T-helper 9 cell (primary cell): ENCODE results near the gene COL9A3.

Source experiments
- DNase-seq: peaks from one replicate; pipeline ENCODE4 v3.0.0-alpha.2; 2020

Gene COL9A3

DNA sequence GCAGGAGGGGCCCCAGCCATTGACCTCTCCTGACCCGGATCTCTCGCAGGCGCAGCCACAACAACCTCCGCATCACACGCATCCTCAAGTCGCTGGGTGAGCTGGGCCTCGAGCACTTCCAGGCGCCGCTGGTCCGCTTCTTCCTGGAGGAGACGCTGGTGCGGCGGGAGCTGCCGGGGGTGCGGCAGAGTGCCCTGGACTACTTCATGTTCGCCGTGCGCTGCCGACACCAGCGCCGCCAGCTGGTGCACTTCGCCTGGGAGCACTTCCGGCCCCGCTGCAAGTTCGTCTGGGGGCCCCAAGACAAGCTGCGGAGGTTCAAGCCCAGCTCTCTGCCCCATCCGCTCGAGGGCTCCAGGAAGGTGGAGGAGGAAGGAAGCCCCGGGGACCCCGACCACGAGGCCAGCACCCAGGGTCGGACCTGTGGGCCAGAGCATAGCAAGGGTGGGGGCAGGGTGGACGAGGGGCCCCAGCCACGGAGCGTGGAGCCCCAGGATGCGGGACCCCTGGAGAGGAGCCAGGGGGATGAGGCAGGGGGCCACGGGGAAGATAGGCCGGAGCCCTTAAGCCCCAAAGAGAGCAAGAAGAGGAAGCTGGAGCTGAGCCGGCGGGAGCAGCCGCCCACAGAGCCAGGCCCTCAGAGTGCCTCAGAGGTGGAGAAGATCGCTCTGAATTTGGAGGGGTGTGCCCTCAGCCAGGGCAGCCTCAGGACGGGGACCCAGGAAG, 4.5 kb upstream of the COL9A3 start:
- DNase-seq: no peak

DNA sequence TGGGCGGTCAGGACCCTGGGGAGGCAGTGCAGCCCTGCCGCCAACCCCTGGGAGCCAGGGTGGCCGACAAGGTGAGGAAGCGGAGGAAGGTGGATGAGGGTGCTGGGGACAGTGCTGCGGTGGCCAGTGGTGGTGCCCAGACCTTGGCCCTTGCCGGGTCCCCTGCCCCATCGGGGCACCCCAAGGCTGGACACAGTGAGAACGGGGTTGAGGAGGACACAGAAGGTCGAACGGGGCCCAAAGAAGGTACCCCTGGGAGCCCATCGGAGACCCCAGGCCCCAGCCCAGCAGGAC, 4.0 kb upstream of the COL9A3 start:
- DNase-seq: no peak

DNA sequence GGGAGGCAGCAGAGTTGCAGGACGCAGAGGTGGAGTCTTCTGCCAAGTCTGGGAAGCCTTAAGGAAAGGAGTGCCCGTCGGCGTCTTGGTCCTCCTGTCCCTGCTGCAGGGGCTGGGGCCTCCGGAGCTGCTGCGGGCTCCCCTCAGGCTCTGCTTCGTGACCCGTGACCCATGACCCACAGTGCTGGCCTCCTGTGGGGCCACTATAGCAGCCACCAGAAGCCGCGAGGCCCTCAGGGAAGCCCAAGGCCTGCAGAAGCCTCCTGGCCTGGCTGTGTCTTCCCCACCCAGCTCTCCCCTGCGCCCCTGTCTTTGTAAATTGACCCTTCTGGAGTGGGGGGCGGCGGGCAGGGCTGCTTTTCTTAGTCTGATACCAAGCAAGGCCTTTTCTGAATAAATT, 3.3 kb upstream of the COL9A3 start:
- DNase-seq: no peak

DNA sequence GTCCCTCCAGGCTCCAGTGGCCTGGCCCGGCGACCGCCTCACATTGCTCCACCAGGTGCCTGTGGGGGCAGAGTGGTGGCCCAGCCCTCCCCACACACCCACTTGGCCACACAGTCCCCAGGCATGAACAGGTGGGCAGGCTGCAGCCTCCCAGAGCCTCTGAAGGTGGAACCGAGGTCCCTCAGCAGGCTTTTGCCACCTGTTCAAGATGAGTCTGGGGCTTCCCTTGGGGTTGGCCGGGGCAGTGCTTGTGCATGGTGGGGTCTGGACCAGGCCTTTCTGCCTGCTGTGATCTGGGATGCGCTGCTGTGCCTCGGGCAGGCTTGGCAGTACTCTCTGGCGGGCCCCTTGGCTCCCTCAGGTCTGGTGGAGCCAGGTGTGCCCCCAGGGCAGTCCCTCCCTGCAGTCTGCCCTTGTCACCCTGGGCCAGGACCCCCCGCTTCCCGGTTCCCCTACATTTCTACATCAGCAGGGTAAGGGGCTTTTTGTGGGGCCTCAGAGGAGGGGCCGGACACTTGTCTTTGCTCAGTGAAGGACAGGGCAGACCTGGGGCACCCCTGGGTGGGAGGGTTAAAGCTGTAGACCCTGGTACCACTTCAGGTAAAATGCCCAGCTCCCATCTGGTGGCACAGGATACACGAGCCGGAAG, 2.7 kb upstream of the COL9A3 start:
- DNase-seq: no peak

GRCh38 chr20:62814709-62815065, 2.2 kb upstream of the COL9A3 start:
- DNase-seq: no peak

DNA sequence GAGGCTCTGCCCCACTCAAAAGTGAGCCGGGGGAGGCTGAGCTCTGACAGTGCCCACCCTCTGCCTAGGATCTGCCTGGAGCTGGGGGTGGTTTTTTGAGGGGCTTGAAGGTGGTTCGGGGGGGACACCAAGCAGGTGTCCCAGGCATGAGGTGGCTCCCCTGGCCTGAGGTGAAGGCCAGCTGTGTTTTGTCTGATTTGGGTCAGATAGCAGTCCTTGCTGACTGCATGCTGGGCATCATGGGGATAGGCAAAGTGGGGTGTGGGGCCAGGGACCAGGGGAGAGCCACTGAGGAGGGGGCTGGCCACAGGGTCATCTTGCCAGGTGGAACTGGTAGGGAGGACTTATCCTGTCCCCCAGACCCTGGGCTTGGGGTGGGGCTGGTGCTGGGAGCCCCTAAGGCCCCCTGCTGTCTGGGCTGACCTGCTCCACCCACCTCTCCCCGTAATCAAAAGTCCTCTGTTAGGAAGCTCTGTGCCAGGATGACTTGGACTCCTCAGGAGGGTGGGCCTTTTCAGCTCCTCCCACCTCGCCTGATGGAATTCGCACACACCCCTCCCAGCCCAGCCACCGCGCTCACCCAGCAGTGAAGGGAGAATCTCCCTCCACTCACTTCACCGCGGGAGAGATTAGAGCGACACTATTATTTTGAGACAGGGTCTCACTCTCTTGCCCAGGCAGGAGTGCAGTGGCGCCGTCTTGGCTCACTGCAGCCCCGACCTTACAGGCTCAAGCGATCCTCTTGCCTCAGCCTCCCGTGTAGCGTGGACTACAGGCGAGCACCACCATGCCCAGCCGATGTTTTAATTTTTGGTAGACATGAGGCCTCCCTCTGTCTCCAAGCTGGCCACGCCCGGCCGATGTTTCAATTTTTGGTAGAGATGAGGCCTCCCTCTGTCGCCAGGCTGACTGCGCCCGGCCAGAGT, 1.5 kb upstream of the COL9A3 start:
- DNase-seq: no peak

DNA sequence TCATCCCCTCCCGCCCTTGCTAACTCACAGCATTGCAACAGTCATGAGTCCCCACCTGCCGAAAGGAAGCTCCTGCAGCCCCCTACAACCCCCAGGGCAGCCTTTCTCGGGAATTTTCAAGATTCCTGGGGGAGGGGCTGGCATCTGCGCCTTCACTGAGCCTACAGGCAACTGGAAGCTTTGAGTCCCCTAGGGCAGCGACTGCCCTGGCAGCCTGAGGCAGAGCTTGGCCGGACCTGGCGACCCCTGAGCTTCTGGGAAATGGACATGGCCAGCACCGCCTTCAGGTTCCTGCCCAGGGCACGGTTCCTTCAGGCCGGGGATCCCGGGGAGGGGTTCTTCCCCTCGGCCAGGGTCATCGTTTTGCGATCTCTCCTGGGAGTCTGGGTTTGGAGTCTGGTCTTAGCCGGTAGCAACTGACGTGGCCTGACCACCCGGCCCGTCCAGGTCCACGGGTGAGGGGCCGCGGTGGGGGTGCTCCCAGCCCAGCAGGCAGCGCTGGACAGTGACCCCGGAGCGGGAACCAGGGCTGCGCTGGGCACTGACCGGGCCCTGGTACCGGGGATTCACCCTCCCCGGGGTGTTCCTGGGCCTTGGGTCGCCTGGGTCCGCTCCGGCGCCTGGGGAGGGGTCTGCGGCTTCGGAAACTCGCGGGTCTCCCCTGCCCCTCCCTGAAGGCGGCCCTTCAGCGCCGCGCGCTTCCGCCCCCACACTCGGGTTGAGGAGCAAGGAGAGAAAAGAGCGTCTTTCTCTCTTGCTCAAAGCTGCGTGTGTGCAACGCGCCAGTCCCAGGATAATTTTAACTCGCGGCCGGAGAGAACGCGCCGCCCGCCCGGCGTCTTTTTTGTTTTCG, 593 bp upstream of the COL9A3 start:
- no peak for DNase-seq

DNA sequence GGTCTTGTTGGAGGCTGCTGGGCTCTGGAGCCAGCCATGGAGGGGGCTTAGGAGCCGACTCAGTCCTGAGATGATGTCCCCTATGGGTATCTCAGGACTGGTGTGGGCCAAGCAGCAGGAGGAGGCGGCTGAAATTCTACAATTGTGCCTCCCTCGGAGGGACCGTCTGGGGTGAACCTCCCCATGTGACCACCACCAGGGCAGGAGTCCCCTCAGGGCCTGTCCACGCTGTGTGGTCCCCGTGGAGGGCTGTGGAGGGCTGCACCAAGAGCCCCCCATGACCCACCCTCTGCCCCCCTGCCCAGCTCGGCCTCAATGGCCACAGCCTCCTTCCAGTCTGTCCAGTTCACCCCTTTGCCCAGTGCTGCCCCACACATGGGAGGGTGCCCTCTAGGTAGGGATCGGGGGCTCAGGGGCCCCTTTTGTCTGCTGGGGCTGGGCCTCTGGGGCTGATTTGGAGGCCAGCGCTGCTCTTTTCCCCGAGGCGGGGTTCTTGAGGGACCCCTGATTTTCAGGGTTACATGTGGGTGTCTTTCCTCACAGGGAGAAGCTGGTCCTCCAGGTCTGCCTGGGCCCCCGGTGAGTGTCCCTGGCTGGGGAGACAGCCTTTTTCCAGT, 1.2 kb downstream of the COL9A3 start:
- DNase-seq: no peak

DNA sequence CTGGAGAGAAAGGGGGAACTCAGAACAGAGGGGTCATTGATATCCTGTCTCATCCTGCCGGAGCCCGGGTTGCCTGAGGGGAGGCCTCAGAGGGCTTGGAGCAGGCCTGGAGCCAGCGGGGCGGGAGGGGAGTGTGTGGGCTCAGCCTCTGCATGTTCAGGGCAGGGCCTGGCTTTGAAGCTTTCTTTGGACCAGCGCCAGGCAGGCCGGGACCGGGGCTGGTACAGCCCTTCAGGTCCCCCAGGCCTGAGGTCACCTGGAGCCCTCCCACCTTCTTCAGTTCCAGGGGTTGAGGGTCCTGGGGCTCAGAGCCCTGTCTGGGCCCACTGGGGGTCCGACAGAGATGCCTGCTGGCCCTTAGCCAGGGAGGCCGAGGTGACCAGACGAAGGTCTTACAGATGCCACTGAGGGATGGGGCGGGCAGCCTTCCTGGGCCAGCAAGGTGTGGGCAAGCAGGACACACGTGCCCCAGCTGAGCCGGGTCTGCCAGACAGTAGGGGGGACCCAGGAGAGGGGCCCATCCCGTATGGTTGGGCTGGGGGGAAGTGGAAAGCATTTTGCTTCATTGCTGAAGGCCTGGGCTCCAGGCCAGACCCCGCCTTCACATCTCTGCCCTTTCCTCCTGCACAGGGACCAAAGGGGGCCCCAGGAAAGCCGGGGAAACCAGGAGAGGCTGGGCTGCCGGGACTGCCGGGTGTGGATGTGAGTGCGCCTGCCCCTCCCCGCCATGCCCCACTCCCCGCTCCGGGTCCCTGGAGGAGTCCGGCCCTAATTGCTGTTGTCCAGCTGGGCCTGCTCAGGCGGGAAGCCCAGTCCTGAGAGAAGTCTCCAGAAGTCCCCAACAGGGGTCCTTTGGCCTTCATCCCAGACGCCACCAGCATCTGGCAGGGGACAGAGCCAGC, 2.0 kb downstream of the COL9A3 start:
- no peak for DNase-seq

- DNase-seq: no peak
Observed at GRCh38 chr20:62819494-62820174, 2.8 kb downstream of the COL9A3 start.

DNA sequence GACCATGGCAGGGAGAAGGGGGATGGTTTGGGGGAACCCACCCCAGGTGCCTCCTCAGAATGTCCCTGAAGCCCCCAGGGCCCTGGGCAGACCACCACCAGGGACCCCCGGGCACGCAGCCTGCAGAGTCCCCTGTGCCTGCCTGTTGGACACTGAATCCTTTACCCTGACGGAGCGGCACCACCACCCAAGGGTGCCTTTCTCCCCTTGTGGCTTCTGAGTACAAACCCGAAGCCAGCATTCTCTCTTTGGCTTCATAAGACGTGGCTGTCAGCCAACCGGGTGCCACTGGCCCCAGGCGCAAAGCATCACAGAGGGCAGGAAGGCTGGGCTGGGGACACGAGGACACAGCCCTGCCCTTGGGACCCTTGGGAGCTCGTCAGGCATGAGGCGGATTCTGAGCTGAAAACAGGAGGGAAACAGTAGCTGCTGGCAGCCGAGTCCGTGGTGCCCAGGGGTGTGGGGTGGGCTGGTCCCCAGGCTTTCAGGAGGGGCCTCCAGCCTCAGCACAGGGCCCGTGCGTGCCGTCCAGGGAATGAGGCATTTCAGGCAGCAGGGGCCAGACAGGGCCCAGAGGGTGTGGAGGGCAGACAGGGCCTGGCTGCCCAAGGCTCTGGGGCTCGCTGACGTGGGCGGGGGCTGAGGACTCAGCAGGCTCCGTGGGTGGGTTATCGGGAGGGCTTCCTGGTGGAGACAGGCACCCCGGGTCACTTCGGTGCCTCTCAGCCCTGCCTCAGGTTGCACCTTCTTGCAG, 3.5 kb downstream of the COL9A3 start:
- no peak for DNase-seq

DNA sequence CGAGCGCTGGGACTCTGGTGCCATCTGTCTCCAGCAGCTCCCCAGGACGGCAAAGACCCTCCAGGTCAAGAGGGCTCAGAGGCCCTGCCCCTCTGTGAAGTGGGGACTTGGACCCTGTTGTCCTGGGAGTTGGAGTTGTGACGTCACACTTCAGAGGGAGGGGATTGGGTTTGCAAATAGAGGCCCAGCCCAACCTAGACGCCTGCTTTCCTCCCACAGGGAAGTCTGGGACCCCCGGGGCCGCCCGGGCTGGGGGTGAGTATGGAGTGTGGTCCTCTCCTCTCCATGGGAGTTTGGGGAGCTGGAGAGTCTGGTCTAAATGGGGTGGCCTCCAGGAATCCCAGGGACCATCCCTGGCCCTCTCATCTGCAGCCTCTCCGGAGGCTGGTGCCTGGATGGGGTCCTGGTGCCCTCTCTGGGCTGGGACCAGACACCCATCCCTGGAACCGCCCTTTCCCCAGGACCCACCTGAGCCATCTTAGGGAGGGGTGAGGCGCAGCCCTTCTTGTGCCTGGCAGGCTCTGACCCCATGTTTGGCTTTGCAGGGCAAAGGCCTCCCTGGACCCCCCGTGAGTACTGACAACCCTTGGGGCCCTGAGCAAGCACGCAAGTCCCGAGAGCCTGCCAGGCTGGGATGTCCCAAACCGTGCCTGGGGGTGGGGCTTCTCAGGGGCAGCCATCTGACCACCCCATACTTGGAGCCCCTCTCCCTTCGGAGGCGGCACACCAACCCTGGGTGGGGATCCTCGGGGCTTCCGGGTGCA, 4.3 kb downstream of the COL9A3 start:
- no peak for DNase-seq

DNA sequence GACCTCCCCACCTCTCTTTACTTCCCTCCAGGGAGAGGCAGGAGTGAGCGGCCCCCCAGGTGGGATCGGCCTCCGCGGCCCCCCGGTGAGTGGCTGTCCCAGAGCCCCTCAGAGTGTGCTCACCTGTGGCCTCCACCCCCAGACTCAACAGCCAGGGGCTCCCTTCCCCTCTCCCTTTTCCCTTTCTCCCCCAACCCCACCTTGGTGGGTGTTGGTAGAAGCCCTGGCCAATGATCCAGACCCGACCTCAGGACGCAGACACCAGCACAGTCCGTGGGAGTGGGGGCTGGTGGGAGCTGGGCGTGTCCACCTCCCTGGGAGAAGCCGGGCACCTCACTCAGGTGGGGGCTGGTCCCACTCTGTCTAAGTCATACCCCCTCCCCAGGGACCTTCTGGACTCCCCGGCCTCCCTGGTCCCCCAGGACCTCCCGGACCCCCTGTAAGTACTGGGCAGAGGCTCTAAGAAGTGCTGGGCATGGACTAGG, 4.9 kb downstream of the COL9A3 start:
- no peak for DNase-seq

DNA sequence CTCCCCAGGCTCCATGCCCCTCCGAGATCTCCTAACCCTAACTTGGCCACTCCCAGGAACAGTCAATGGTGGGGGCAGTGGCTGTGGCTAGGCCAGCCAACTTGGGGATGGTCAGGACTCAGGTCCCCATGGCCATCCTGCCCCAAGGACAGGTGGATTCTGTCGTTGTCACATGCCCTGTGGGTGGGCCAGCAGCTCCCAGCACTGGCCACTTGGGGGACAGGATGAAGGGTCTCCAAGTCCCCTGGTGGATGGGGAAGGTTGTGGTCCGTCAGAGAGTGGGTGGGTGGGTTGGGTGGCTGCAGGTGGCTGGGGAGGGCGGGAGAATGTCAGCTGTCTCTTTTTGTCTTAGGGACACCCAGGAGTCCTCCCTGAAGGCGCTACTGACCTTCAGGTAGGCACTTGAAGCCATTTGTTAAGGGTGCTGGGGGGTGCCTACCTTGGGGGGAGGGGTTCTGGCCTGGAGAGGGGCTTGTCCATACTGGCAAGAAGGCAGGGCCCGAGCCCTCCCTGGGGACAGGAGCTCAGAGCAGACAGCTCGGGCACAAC, 5.5 kb downstream of the COL9A3 start:
- no peak for DNase-seq

GRCh38 chr20:62822788-62823651, 6.2 kb downstream of the COL9A3 start:
- DNase-seq: no peak

- no peak for DNase-seq
Observed at GRCh38 chr20:62823688-62824475, 7.0 kb downstream of the COL9A3 start.
